ENCODE measurements around the gene EEF2KMT.

- no peak for TF ChIP-seq CTCF (IDR thresholded peaks at IDR 0.05 in 8 of 11, conservative IDR thresholded peaks at IDR 0.05 in 3 of 11)
- TF ChIP-seq POLR2A (IDR thresholded peaks at IDR 0.05) = no peak
These were observed 53.5 kb downstream of the EEF2KMT start for GRCh38 chr16:5044011-5044540.
